Loucy (cell line): ENCODE data around the gene ELL.
A peak's percentile ranks its signal among the peaks of the same experiment; 100 is the strongest.

Source experiments
- H2AFZ ChIP-seq: fragments of 200-600 bp; sonication (generic); 2 replicates; pipeline ENCODE4 v1.6.0; 2016; ENCODE audit warnings: antibody characterized with exemption, mild to moderate bottlenecking, low read length, moderate library complexity
- H3F3A ChIP-seq: fragments of 200-600 bp; 2 replicates; pipeline ENCODE4 v1.6.0; 2016; ENCODE audit warnings: antibody characterized with exemption, low read depth, mild to moderate bottlenecking
- H3K27me3 ChIP-seq: fragments of 200-600 bp; sonication (generic); 2 replicates; pipeline ENCODE4 v1.6.1; 2014; ENCODE audit warnings: low read length, mild to moderate bottlenecking; ENCODE audit not compliant: insufficient read depth, poor library complexity, severe bottlenecking
- H3K36me3 ChIP-seq: fragments of 200-600 bp; sonication (generic); 2 replicates; pipeline ENCODE4 v1.6.1; 2016; ENCODE audit warnings: low read length; ENCODE audit not compliant: insufficient read depth
- H3K4me1 ChIP-seq: fragments of 200-600 bp; sonication (generic); 2 replicates; pipeline ENCODE4 v1.5.1; 2014; ENCODE audit warnings: low read length, mild to moderate bottlenecking; ENCODE audit not compliant: insufficient read depth, poor library complexity, severe bottlenecking
- H3K4me2 ChIP-seq: fragments of 200-600 bp; sonication (generic); 2 replicates; pipeline ENCODE4 v1.6.0; 2014; ENCODE audit warnings: antibody characterized with exemption, low read length, low read depth, mild to moderate bottlenecking; ENCODE audit not compliant: poor library complexity, severe bottlenecking
- H3K4me3 ChIP-seq: fragments of 200-600 bp; sonication (generic); 2 replicates; pipeline ENCODE4 v1.5.1; 2014; ENCODE audit warnings: low read length, mild to moderate bottlenecking, mixed read lengths; ENCODE audit not compliant: poor library complexity, severe bottlenecking
- H3K79me2 ChIP-seq: fragments of 200-600 bp; sonication (generic); 2 replicates; pipeline ENCODE4 v1.6.1; 2014; ENCODE audit warnings: low read length; ENCODE audit not compliant: insufficient read depth
- H3K9ac ChIP-seq: fragments of 200-600 bp; sonication (generic); 2 replicates; pipeline ENCODE4 v1.6.0; 2014; ENCODE audit warnings: mild to moderate bottlenecking, low read depth, low read length, moderate library complexity; ENCODE audit not compliant: poor library complexity, severe bottlenecking
- H3K9me2 ChIP-seq: fragments of 200-600 bp; sonication (generic); replicated peaks from 2 replicates; pipeline ENCODE4 v1.6.1; 2016; ENCODE audit warnings: low read depth, low read length, mixed read lengths
- H3K9me3 ChIP-seq: fragments of 200-600 bp; sonication (generic); 2 replicates; pipeline ENCODE4 v1.6.1; 2014; ENCODE audit warnings: mild to moderate bottlenecking, antibody characterized with exemption, low read length, low read depth; ENCODE audit not compliant: insufficient read depth
- H4K20me1 ChIP-seq: fragments of 200-600 bp; sonication (generic); 2 replicates; pipeline ENCODE4 v1.6.0; 2014; ENCODE audit warnings: antibody characterized with exemption, low read length, mild to moderate bottlenecking; ENCODE audit not compliant: insufficient read depth, poor library complexity, severe bottlenecking
- EZH2phosphoT487 ChIP-seq: fragments of 200-600 bp; IDR thresholded peaks from 2 replicates; pipeline ENCODE4 v1.6.1; 2018; ENCODE audit warnings: antibody characterized with exemption, mild to moderate bottlenecking, moderate library complexity, borderline replicate concordance
- TF ChIP-seq, protein P1 (sequence below): fragments of 200-600 bp; sonication (generic); conservative IDR thresholded peaks from 2 replicates; pipeline ENCODE4 v1.5.1; 2014; ENCODE audit warnings: mild to moderate bottlenecking, antibody characterized with exemption, low read length

The ELL gene

GRCh38 chr19:18543814-18544475 lies 22.1 kb upstream of the ELL start:
- Histone ChIP-seq H3K27me3 (no peaks in the 10 kb centered on the region), H3K4me1 (peaks cover 20% of the 10 kb centered on the region), H3K9ac (peak overlapping the region; percentile 55), H3F3A (no peaks in the 10 kb centered on the region), H3K4me3 (peak overlapping the region; percentile 73), H3K4me2 (peak overlapping the region; percentile 80), H2AFZ (peak overlapping the region; percentile 88), H4K20me1 (peaks cover 10% of the 10 kb centered on the region), H3K36me3 (peaks cover 4% of the 10 kb centered on the region; the same call in 1 of the 2 replicates), H3K9me2 (no peaks in the 10 kb centered on the region), H3K9me3 (no peaks in the 10 kb centered on the region), H3K79me2 (peaks cover 19% of the 10 kb centered on the region)
- TF ChIP-seq, protein P1, sequence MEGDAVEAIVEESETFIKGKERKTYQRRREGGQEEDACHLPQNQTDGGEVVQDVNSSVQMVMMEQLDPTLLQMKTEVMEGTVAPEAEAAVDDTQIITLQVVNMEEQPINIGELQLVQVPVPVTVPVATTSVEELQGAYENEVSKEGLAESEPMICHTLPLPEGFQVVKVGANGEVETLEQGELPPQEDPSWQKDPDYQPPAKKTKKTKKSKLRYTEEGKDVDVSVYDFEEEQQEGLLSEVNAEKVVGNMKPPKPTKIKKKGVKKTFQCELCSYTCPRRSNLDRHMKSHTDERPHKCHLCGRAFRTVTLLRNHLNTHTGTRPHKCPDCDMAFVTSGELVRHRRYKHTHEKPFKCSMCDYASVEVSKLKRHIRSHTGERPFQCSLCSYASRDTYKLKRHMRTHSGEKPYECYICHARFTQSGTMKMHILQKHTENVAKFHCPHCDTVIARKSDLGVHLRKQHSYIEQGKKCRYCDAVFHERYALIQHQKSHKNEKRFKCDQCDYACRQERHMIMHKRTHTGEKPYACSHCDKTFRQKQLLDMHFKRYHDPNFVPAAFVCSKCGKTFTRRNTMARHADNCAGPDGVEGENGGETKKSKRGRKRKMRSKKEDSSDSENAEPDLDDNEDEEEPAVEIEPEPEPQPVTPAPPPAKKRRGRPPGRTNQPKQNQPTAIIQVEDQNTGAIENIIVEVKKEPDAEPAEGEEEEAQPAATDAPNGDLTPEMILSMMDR, result no peak; the same call in 1 of the 2 replicates
- no peak for TF ChIP-seq EZH2phosphoT487

DNA sequence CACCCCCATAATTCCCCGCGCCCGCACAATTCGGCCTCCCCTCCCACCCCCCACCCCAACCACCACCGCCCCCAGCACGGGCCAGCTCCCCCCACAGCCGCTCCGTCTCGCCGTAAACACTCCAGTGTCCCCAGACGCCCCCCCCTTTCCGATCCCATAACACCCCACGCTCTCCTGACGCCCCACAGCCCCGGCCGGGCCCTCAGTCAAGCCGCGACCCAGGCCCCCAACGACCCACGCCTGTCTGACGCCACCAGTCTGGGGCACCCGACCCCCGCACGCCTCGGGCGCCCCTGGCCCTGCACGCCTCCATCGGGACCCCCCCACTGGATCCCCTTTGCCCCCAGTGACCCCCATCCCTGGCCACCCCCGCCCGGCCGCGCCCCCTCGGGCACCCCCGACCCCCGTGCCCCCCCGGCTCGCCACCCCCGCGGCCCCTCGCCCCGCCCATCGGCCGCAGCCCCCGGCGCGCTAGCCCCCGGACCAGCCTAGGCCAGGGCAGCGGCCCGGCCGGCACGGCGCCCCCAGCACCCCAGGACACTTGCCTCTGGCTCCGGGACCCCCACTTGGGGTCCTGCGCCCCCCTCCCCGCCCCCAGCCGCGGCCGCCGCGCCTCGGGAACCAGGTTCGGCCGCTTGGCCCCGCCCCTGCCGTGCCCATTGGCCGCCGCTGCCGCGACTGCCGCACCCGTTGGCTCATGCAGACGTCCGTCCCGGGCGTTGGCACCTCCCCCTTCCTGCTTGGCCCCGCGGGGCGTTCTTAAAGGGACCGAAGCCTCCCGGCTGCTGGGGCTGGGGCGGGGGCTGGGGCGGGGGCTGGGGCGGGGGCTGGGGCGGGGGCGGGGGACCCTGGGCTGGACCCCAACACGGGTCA lies 21.3 kb upstream of the ELL start, which contains the start of gene FKBP8:
FKBP8 (minus strand) TSS at position 633 of the 873 bp plus-strand sequence. CDS start 1,603 bp downstream, outside the sequence.
- H3K9me2 ChIP-seq, result no peaks in the 10 kb centered on the region
- peaks cover 20% of the 10 kb centered on the region for H3K4me1 ChIP-seq
- H3K4me3 ChIP-seq, result peak within 1 kb of the TSS; percentile 97
- peak within 1 kb of the TSS; percentile 100 for H3K4me2 ChIP-seq
- no peaks in the 10 kb centered on the region for H3F3A ChIP-seq
- H3K9ac ChIP-seq, result peak within 1 kb of the TSS; percentile 87
- H3K9me3 ChIP-seq, result no peaks in the 10 kb centered on the region
- peaks cover 10% of the 10 kb centered on the region for H4K20me1 ChIP-seq
- no peaks in the 10 kb centered on the region for H3K27me3 ChIP-seq
- no peak for TF ChIP-seq EZH2phosphoT487
- TF ChIP-seq, protein P1, result no peak
- H3K36me3 ChIP-seq, result peaks cover 4% of the 10 kb centered on the region; the same call in 1 of the 2 replicates
- H3K79me2 ChIP-seq, result peaks cover 19% of the 10 kb centered on the region
- H2AFZ ChIP-seq, result peak within 1 kb of the TSS; percentile 88

GRCh38 chr19:18541992-18542940 lies 20.4 kb upstream of the ELL start:
- TF ChIP-seq, protein P1, result no peak
- no peak for TF ChIP-seq EZH2phosphoT487
- peaks cover 10% of the 10 kb centered on the region for H4K20me1 ChIP-seq
- no peaks in the 10 kb centered on the region for H3K9me3 ChIP-seq
- H3K4me3 ChIP-seq, result peak overlapping the region; percentile 97
- peaks cover 4% of the 10 kb centered on the region; the same call in 1 of the 2 replicates for H3K36me3 ChIP-seq
- peaks cover 20% of the 10 kb centered on the region for H3K4me1 ChIP-seq
- peak overlapping the region; percentile 87 for H3K9ac ChIP-seq
- peaks cover 19% of the 10 kb centered on the region for H3K79me2 ChIP-seq
- no peaks in the 10 kb centered on the region for H3K9me2 ChIP-seq
- H3K4me2 ChIP-seq, result peak overlapping the region; percentile 100
- no peaks in the 10 kb centered on the region for H3K27me3 ChIP-seq
- no peak overlapping the region for H2AFZ ChIP-seq
- no peaks in the 10 kb centered on the region for H3F3A ChIP-seq
